GM12865 (cell line): Measurements from ENCODE around the gene PAQR3.

Experiments used
- DNase-seq: peaks from one replicate; pipeline ENCODE4 v3.0.0; 2010; ENCODE audit warnings: low read depth
- H3K4me3 ChIP-seq: 2 replicates; pipeline ENCODE4 v1.5.1; 2011; ENCODE audit warnings: mild to moderate bottlenecking, low read depth, low read length, control low read depth
- CTCF ChIP-seq: IDR thresholded peaks from 2 replicates; pipeline ENCODE4 v1.5.1; 2011; ENCODE audit warnings: low read length, control low read depth, low read depth, inconsistent platforms; ENCODE audit not compliant: insufficient read depth; ENCODE audit errors: missing control alignments

Gene PAQR3

DNA sequence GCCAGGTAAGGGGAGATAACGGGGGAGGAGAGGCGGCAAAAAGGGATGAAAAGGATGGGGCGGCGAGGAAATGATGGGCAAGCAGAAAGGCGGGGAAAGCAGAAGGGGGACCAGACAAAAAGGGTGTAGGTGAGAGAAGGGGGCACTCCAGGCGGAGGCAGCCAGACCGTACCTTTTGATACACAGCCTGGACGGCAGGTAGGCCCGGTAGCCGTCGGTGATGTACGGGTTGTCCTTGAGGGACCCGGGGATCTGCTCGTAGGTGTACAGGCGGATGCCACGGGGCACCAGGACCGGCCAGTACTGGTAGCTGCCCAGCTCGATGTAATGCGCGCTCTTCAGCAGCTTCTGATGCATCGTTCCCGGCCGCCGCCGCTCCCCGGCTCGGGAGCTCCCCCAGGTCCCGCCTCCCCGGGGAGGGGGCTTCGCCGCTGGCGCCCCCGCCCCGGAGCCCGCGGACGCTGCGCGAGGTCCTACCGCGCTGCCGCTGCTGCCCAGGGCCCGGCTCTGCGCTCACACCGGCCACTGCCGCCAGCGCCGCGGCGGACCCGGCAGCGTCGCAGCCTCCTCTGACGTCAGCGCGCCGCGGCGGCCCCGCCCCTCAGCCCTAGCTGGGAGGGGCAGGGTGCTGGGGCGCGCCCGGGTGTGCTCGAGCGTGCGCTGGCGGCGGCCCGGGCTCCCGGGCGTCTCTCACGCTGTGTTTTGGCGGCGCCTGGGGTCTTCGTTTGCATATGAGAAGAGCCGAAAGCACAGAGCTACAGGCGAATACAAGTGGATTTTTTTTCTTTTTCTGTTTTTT is at the start of gene PAQR3:
Gene PAQR3, minus strand, starts transcription at position 571 of the 799 bp plus-strand sequence. Its CDS starts 214 bp downstream, at position 357.
- peak within 1 kb of the TSS; percentile 76 for H3K4me3 ChIP-seq
- DNase-seq = peak; percentile 91
- TF ChIP-seq CTCF = no peak

DNA sequence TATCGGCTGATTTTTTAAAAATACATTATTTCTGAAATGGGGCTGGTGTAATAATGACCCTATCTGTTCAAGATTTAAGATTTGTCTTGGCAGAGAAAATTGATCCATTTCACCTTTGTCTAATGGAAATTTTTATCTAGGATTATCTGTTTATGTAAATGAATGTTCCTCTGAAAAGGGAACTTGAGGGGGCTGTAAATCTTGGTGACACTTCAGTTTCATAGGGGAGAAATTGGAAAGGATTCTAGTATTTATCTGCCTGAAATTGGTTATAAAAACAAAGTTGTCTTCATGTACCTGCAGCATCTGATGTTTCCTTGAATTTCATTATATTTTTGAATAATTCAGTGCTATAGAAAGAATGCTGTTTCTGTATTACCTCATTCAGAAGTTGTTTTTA is 48.4 kb upstream of the PAQR3 start:
- no peak for TF ChIP-seq CTCF
- H3K4me3 ChIP-seq = no peak overlapping the region
- no peak for DNase-seq

DNA sequence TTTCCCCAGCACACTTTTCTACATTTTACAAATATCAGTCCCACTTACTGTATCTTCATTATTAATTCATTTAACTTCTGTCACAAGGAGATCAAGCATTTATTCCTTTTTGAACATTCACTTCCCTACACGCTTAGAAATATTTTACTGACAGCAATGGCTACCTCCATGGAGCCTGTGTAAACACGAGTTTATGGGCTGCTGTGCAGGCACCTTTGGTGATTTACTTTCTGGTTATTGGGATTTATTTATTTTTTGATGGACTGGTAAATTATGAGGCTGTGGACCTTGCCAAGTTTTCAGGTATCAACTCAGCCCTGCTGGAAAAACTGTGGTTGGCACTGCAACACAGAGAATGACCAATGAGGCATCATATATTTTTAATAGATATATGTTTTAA is 45.4 kb upstream of the PAQR3 start:
- no peak for DNase-seq
- no peak overlapping the region for H3K4me3 ChIP-seq
- TF ChIP-seq CTCF = no peak

- no peak overlapping the region for H3K4me3 ChIP-seq
- DNase-seq = no peak
- no peak for TF ChIP-seq CTCF
Measured at GRCh38 chr4:78975865-78976264, 36.6 kb upstream of the PAQR3 start.

GRCh38 chr4:78971776-78972175 is 32.5 kb upstream of the PAQR3 start:
- TF ChIP-seq CTCF = no peak
- DNase-seq = no peak
- no peak overlapping the region for H3K4me3 ChIP-seq

DNA sequence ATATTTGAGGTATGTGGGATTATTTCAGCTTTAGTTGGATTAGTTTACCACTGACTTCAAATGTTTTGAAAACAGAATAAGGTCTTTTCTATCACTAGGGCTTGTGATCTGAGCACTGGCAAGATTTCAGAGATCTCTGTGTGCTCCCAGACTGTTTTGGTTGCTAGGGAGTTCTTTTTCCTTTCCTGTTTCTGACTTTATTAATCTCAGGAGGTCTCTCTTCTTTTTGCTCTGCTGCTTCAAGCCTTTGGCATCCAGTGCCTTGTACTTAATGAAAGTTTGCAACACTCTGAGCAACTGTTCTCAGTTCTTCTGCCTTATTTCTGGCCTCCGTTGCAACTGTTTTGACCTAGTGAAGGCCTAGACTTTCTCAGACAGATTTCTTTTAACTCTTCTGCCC is 32.1 kb upstream of the PAQR3 start:
- DNase-seq = no peak
- no peak overlapping the region for H3K4me3 ChIP-seq
- no peak for TF ChIP-seq CTCF
